HG03039 (cell line): Measurements from ENCODE around the gene MYO1E.
A peak's percentile ranks its signal among the peaks of the same experiment; 100 is the strongest.
"Not testable (repeated sequence)": the region's sequence is repeated elsewhere in the genome, so short reads cannot be mapped to it uniquely, and the experiment has no call there.

ENCODE experiments used
- ATAC-seq: cut with Tn5 transposase; IDR thresholded peaks from one replicate; pipeline ENCODE4 v1.9.1; 2021; ENCODE audit warnings: mild to moderate bottlenecking, moderate library complexity; ENCODE audit not compliant: unreplicated experiment

Gene MYO1E

DNA sequence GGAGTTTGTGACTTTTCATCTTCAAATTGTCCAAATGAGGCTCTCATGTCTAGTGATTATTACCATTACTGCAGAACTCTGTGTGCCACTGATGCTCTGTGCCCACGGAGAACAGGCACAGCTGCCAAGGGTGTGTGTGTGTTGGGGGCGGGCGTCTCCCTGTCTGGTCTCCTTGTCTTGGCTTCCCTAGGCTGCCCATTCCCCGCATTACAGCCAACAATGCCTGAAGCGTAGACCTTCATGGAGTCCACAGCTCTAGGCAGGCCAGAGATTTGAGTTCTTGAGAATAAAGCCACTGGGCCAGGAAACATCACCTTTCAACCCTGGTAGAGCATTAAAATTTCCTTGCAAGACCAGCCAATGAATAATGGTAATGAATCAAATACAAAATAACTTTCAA lies 225.0 kb downstream of the MYO1E start:
- no peak for ATAC-seq

DNA sequence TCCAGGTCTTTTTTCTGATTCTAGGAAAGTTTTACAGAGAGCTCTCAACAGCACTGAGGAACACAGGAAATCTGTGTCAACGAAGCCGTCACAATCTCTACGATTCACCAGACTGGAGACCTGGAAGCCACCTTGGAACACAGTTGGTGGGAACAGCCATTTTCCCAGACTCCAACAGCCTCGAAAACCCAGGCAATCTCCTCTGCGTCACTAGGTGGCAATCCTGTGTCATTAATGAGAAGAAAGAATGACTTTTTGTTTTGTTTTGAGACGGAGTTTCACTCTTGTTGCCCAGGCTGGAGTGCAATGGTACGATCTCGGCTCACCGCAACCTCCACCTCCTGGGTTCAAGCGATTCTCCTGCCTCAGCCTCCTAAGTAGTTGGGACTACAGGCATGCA lies 228.1 kb downstream of the MYO1E start:
- ATAC-seq: not testable (repeated sequence)

DNA sequence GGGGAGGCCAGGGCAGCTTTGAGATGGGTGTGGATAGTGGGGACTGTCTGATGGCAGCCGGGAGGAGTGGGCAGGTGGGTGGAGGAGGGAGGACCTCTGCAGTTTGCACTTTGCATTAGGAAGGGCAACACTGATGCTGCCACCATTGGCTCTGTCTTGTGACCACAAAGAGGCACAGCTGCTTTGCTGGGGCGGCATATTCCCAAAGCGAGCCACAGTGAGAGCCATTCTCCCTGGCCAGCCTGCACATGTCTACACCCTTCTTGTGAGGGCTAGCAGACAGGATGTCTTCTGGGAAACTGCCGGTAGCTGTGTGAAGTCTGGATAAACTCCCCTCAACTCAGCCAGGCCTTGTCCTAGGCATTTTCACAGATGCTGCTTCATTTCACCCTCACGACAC lies 229.4 kb downstream of the MYO1E start:
- no peak for ATAC-seq

DNA sequence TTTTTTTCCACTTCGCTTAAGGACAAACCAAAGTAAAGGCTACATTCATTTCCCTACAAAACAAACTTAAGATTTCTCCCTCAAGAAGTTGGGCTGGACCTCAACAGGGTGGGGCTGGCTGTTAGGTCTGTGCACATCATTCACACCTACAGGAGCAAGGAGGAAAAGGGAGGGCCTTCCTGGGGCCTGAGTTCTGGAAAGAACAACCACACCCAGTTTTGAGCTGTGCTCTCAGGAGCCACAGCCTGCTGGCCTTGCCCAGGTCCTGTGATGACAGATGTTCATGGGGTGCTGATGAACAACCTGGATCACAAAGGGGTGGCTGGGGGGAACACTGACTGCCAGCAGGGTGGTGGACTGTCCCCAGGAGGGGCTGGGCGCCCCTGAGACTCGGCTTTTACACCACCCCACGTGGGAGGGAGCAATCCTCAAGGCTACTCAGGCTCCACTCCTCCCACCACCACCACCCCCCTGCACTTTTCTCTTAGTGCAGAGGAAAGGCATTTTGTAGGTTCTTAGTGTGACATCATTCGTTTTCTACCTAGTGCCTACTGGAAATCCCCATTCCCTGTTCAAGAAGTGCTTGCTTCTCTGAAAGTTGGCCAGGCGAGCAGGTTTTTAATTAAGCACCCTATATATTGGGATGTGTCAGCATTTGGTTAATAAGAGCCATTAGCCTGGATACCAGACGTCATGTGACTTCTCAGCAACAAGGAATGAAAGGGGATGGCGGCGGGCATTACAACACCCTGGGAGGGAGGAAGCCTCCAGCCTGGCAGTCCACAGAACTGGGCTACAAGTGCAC lies 232.0 kb downstream of the MYO1E start:
- no peak for ATAC-seq

DNA sequence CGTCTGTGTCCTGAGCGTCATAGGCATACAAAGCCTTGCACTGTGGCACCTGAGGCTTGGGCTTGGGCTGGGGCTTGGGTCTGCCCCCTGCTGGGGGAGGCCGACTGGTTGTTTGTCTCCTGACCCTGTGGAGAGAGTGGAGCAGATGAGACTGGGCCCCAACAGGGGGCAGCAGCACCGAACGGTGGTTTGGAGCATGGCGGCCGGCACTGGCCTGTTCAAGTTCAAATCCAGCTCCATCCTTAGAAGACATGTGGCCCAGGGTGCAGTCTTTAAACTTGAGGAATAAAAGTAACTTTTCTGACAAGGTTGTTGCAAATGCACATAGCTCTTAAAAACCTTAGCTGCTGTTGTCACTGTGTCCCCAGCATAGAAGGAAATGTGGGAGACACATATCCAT lies 234.4 kb downstream of the MYO1E start:
- no peak for ATAC-seq

- ATAC-seq: no peak
These were observed 235.1 kb downstream of the MYO1E start for GRCh38 chr15:59137566-59137965.

DNA sequence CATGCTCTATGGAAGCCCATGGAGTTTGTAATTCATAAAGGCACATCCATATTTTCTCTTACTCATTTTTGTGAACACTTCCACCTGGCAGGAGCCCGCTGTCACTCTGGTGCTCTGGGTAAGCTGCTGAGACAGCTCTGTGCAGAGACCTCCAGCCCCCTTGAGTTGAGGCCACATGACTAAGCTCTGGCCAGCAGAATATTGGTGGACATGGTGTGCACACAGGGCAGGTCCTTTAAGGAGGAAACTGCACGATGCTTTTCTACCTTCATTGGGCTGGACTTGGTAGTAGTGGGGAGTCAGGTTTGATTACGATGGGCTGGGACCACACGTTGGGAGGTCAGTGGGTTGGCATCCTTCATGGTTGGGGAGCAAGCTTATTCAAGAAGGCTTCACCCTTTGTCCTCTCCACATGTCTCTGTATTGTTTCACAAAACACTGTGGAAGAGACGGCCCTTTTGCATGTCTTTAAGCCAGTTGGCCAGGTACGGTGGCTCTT lies 238.7 kb downstream of the MYO1E start:
- no peak for ATAC-seq

DNA sequence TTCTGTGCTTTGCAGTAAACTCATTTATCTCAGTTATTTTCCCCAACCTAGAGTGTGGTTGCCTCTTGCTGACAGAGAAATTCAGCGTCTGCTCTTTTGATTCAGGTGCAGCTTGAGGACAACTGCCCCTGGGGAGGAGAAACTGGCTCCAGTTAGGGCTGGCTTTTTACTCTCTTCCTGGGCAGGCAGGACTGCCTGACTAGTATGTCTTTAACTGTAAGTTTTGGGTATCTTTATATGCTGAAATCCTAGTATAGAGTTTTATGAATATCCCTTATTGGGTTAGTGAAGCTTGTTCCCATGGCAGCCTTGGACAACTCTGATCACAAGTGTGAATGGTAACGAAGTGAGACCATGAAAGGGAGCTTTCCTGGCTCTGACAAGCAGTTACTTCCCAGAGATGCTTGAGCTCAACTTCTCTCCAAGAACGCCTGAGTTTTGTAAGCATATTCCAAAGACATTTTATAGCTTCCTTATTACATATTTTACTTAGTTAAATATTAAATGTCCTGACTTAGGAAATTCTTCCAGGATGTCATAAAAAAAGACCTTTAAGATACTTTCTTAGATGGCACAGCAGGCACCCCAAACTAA lies 240.6 kb downstream of the MYO1E start:
- no peak for ATAC-seq

- ATAC-seq: no peak
These were observed 241.2 kb downstream of the MYO1E start for GRCh38 chr15:59131456-59131855.

- not testable (repeated sequence) for ATAC-seq
These were observed 245.4 kb downstream of the MYO1E start for GRCh38 chr15:59127255-59127654.

- ATAC-seq: not testable (repeated sequence)
These were observed 247.0 kb downstream of the MYO1E start for GRCh38 chr15:59125683-59126082.

DNA sequence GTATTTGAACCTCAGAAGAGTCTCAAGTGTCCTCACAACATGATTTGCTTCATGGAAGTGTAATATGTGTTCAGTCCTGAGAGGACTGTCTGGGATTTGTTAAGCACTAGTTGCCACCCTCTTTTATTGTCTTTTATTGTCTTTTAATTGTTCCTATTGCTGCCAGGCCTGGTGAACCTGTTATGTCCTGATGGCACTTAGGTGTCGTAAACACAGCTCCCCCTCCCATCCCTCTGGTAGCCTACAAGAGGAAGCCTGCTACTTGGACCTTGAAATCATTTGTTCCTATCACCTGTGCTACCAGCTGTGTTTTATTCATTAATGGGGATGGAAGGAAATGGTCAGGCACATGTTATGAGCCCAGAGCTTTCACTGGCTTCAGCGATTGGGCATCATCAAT lies 248.4 kb downstream of the MYO1E start:
- ATAC-seq: no peak

DNA sequence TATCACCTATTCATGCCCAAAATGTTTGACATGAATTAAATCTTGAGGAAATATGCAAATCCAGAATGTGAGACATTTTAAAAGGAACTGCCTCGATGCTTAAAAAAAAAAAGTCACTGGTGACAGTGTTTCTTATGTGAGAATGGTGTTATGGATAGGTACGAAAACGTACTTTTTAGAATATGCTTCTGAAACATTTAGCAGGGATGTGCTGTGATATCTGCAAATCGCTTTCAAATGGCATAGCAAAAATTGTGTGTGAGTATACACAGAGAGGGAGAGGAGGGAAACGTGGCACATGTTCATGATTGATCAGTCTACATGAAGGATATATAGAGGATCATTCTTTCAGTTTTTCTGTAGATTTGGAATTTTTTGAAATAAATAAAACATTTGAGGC lies 251.7 kb downstream of the MYO1E start:
- ATAC-seq: no peak

DNA sequence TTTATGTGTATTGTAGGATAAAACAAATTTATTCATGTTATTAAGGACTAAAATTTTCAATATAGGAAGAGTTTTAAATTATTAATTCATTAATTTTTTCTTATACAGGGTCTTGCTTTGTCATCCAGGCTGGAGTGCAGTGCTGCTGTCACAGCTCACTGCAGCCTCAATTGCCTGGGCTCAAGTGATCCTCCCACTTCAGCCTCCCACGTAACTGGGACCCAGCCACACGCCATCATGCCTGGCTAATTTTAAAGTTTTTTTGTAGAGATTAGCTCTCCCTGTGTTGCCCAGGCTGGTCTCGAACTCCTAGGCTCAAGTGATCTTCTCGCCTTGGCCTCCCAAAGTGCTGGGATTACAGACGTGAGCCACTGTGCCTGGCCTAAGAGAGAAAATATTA lies 253.0 kb downstream of the MYO1E start:
- no peak for ATAC-seq

DNA sequence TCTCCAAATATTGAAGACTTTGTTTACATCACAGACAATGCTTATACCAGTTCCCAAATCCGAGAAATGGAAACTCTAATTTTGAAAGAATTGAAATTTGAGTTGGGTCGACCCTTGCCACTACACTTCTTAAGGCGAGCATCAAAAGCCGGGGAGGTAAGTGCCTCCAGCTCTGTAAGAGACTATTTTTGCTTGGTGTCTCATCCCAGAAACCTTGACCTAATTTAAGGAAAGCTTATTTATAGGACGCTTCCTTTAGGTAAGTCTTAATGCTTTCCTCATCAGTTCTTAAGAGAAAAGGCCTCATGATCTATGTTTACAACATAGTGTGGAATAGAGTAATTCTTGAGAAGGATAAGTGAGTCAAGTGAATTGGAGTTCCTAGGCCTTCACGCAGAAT lies 255.9 kb downstream of the MYO1E start:
- no peak for ATAC-seq

DNA sequence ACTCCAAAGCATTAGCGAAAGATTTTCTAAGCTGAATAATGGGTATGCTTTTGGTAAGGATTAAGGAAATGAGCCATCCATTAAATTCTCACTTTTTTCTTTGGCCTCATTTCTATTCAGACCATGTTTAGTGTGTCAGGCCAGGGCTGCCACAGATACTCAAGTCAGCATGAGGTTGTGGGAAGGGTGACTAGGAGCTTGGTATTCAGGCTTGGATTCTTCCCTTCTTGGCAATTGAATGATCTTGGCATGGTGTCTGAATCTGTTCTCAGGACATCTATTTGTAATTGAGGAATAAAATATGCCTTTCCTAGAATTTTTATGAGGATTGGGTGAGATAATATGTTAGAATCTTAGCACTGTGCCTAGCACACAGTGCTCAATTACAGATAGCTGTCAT lies 256.5 kb downstream of the MYO1E start:
- no peak for ATAC-seq

- ATAC-seq: no peak
These were observed 257.6 kb downstream of the MYO1E start for GRCh38 chr15:59115047-59115446.

DNA sequence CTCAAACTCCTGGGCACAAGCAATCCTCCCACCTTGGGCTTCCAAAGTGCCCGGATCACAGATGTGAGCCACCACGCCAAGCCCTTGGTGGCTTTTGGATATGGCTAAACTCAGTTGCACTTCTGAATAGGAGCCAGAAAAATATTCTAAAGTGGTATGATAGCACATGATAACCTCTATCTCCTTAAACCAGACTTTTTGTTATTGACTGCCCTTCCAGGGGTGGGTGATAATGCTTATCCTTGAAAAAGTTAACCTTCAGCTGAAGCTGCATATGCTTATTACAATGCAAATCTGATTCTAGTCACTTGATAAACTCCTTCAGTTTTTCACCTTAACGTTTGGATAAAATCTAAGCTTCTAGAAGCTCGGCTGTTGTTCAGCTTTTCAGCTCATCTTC lies 261.4 kb downstream of the MYO1E start:
- ATAC-seq: no peak

- no peak for ATAC-seq
These were observed 266.8 kb downstream of the MYO1E start for GRCh38 chr15:59105854-59106253.

DNA sequence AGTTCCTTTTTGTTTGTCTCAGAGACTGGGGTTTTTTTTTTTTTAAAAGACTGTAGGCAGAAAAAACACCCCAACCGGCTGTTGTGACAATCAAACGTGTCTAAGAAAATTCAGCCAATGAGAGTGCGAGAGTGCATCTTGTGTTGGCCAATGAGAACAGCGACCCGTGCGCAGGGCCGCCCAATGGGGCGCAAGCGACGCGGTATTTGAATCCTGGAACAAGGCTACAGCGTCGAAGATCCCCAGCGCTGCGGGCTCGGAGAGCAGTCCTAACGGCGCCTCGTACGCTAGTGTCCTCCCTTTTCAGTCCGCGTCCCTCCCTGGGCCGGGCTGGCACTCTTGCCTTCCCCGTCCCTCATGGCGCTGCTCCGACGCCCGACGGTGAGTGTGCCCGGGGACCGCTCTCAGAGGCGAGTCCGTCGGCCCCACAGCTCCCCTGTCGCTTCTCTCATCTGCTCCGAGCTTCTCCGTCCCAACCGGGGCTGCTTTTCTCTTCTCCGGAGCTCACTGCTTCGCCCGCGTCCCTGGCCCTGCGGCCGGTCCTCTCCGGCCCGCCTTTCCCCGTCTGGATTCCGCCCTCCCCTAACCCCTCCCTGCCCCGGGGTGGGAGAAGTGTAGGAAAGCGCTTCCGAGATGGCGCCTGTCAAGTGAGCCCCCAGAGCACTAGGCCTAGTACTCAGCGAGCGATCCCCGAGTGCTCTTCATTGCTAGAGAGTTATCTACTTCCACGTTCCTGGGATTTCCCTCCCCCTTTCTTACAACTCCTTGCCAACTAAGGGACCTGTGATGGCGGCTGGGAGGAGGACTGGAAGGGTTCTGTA lies 267.5 kb downstream of the MYO1E start, which contains the start of gene CCNB2:
Gene CCNB2 (plus strand): TSS at position 235 of the 821 bp plus-strand sequence. CDS start 123 bp downstream, at position 358.
- ATAC-seq: peak; percentile 97

DNA sequence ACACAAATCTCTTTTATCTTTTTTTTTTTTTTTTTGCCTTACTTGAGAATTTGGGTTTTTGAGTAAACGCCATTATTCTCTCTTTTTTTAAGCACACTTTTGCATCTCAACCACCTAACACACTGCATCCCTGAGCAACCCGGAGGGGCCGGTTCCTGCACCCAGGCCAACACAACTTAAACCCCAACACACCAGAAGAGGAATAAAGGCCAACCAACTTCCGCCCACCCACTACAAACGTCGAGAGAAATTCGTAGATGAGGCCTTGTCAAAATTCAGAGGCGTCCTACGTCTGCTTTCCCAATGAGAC lies 268.1 kb downstream of the MYO1E start:
- peak; percentile 19 for ATAC-seq
